Gastroesophageal sphincter (tissue), 4 donors: ENCODE data around the gene CSPG4. TPM values are rescaled to one million over a fixed set of nuclear protein-coding genes. Genes with fewer than 3 reads are reported as not detected.
"Not testable (repeated sequence)": the region's sequence is repeated elsewhere in the genome, so short reads cannot be mapped to it uniquely, and the experiment has no call there.

Experiments
- ATAC-seq: fragments of 150-250 bp; one replicate; pipeline ENCODE4 v1.9.1; 2016; ENCODE audit warnings: mild to moderate bottlenecking, moderate library complexity
- H3K27ac ChIP-seq, 4 donors: fragments of 200-600 bp; sonication (generic) in 3 of 4; 1 replicate in 3 of 4; 2 replicates in 1 of 4; pipeline ENCODE4 v1.5.1; 2016 to 2019
- H3K27me3 ChIP-seq: fragments of 200-600 bp; sonication (generic); one replicate; pipeline ENCODE4 v1.5.1; 2019
- H3K36me3 ChIP-seq, 2 donors: fragments of 200-600 bp; sonication (generic); one replicate each; pipeline ENCODE4 v1.5.1; 2019; ENCODE audit warnings: control low read depth in 1 of 2
- H3K4me1 ChIP-seq, 3 donors: fragments of 200-600 bp; sonication (generic); 1 replicate in 2 of 3; 2 replicates in 1 of 3; pipeline ENCODE4 v1.5.1; 2016 to 2019; ENCODE audit warnings: control low read depth in 2 of 3
- H3K4me3 ChIP-seq, 2 donors: fragments of 200-600 bp; sonication (generic); one replicate each; pipeline ENCODE4 v1.5.1; 2019; ENCODE audit warnings: mild to moderate bottlenecking in 1 of 2, moderate library complexity in 1 of 2
- H3K9me3 ChIP-seq, 3 donors: fragments of 200-600 bp; sonication (generic); one replicate each; pipeline ENCODE4 v1.5.1; 2017 to 2019; ENCODE audit warnings: control low read depth in 2 of 3
- EP300 ChIP-seq: sonication (generic); formaldehyde crosslinking; IDR thresholded peaks from one replicate; pipeline ENCODE4 v1.6.1; 2017; ENCODE audit warnings: antibody characterized with exemption, mild to moderate bottlenecking
- POLR2A ChIP-seq, 2 donors: fragments of 450-650 bp; IDR thresholded peaks; one replicate each; pipeline ENCODE4 v1.6.1; 2017; ENCODE audit warnings: antibody characterized with exemption in 2 of 2, mild to moderate bottlenecking in 2 of 2, moderate library complexity in 1 of 2
- POLR2AphosphoS5 ChIP-seq: sonication (generic); formaldehyde crosslinking; IDR thresholded peaks from one replicate; pipeline ENCODE4 v1.6.1; 2017; ENCODE audit warnings: antibody characterized with exemption
- WGBS, 2 donors: methylation state at CpG; one replicate each; pipeline ENCODE4 v1.1.5; 2018; ENCODE audit warnings: low coverage in 1 of 2; 5-methylcytosine and 5-hydroxymethylcytosine counted together
- total RNA-seq, 4 donors: library from RNA; depleted of rRNA; stranded (reverse); fragments of >200 nt; gene quantifications; one replicate each; pipeline ENCODE4 v1.1.0, GENCODE V29; 2016
- TF ChIP-seq, protein P1 (sequence below), 4 experiments: fragments of 200-600 bp in 2 of 4; fragments of 450-650 bp in 2 of 4; sonication (generic) in 1 of 4; IDR thresholded peaks; one replicate each; pipeline ENCODE4 v1.5.1; 2017 to 2019; ENCODE audit warnings: antibody characterized with exemption in 4 of 4, mild to moderate bottlenecking in 2 of 4, moderate library complexity in 2 of 4

Gene CSPG4
- total RNA-seq, 4 donors from 2014 or later: 98.7 to 396 (median 151) TPM

DNA sequence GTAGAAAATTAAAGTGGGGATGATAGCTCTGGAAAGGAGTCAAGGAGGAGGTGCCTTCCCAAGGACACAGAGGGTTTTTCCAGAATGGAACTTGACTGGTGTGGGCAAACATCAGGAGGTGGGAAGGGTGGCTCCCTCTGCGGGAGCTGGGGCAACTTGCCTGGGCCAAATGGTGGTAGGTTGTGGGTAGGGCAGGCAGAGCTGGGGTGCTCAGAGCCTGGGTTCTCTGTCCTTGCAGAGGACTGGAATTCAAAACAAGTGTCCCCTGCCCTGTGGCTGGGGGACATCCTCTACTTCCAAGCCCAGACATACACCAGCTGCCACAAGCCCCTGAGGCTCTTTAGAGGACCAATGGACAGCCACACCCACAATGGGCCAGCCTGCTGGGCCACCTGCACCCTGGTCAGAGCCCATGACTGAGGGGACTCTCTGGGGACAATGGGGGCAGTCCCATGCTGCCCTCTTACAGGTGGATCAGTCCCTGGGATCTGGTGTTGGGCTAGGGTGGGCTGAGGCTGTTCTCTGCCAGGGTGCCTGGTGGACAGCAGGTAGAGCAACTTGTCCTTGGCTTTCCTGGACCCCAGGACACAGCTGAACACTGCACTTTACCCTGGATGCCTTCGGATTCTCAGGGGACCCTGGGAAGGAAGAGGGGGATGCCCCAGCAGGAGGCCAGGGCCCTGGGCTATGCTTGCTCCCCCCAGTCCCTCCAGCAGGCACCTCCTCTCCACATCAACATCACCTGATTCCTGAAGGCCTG, 38.6 kb upstream of the CSPG4 start:
- WGBS, 2 donors: no CpG with 5 or more reads among the region's 2 CpGs
- Histone ChIP-seq H3K27ac (no peak overlapping the region), H3K9me3 (no peaks in the 10 kb centered on the region), H3K27me3 (no peaks in the 10 kb centered on the region), H3K36me3 (no peaks in the 10 kb centered on the region), H3K4me1 (no peaks in the 10 kb centered on the region), H3K4me3 (no peak overlapping the region)
- ATAC-seq: no peak
- TF ChIP-seq, protein P1, sequence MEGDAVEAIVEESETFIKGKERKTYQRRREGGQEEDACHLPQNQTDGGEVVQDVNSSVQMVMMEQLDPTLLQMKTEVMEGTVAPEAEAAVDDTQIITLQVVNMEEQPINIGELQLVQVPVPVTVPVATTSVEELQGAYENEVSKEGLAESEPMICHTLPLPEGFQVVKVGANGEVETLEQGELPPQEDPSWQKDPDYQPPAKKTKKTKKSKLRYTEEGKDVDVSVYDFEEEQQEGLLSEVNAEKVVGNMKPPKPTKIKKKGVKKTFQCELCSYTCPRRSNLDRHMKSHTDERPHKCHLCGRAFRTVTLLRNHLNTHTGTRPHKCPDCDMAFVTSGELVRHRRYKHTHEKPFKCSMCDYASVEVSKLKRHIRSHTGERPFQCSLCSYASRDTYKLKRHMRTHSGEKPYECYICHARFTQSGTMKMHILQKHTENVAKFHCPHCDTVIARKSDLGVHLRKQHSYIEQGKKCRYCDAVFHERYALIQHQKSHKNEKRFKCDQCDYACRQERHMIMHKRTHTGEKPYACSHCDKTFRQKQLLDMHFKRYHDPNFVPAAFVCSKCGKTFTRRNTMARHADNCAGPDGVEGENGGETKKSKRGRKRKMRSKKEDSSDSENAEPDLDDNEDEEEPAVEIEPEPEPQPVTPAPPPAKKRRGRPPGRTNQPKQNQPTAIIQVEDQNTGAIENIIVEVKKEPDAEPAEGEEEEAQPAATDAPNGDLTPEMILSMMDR (IDR thresholded peaks at IDR 0.05): no peak
- TF ChIP-seq POLR2AphosphoS5 (no peak), EP300 (no peak), POLR2A (IDR thresholded peaks at IDR 0.05) (no peak)

DNA sequence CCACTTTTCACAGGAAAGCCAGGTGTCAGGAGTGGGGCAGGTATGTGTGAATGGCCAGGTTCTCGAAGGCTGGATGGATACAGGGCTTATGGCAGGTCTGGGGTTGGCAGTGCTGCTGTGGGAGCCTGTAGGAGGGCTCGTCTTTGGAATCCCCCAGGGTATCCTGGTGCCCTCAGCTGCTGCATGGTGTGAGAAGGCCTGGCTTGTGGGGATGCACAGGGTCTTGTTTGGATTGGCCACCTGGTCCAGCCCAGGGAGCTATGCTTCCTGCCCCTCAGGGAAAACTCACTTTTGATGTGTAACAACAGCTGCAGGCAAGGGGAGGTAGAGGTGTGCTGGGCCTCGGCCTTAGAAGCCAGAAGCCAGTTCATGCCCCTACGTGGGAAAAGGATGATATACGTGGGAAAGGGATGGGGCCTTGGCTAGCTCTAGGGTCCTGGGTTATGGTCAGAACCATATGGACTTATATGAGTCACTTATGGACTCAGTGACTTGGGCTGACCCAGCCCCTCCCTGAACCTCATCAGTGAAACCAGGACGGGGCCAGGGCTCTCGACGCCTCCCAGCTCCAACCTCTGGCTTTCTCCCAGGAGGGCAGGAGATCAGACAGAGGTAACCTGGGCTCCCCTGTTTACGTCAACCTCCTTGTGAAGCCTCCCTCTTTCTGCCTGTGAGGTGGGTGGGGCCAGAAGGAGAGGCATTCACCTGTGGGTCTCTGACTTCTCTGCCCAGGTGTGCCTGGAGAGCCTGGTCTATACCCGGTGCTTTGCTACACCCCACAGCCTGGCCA, 37.8 kb upstream of the CSPG4 start:
- H3K9me3 ChIP-seq: no peaks in the 10 kb centered on the region
- WGBS, 2 donors: 80 to 88% methylated on average over 2 to 6 of the region's 10 CpGs
- H3K4me3 ChIP-seq: no peak overlapping the region
- H3K27me3 ChIP-seq: no peaks in the 10 kb centered on the region
- H3K4me1 ChIP-seq: no peaks in the 10 kb centered on the region
- no peaks in the 10 kb centered on the region for H3K36me3 ChIP-seq
- TF ChIP-seq POLR2A (IDR thresholded peaks at IDR 0.05) (no peak), EP300 (no peak), POLR2AphosphoS5 (no peak)
- TF ChIP-seq, protein P1 (IDR thresholded peaks at IDR 0.05): no peak
- ATAC-seq: no peak
- no peak overlapping the region for H3K27ac ChIP-seq

DNA sequence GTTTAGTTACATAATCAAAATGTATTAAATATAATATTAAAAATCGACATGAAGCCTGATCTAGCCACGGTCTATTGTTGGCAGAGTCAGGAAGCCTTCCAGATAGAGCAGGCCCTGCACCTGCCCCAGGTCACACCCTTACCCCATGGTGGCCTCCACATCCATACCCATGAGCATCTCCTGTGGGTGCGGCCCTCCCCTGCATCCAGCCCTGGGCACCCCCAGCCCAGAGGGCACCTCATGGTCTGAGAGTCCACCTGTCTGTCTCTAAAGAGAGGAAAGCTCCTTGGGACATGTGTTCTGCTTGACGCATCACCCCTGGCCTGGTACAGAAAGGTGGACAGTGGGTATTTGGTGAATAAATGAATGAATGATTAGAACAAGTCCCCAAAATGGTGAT, 37.2 kb upstream of the CSPG4 start:
- H3K4me3 ChIP-seq: no peak overlapping the region
- WGBS, 2 donors: 90% methylated on average over 2 of the region's 4 CpGs; no CpG with 5 or more reads in 1 of the 2 donors
- no peak overlapping the region for H3K27ac ChIP-seq
- H3K4me1 ChIP-seq: no peaks in the 10 kb centered on the region
- no peak for ATAC-seq
- no peaks in the 10 kb centered on the region for H3K9me3 ChIP-seq
- no peaks in the 10 kb centered on the region for H3K27me3 ChIP-seq
- TF ChIP-seq EP300 (no peak), POLR2A (IDR thresholded peaks at IDR 0.05) (no peak), POLR2AphosphoS5 (no peak)
- TF ChIP-seq, protein P1 (IDR thresholded peaks at IDR 0.05): no peak
- no peaks in the 10 kb centered on the region for H3K36me3 ChIP-seq

DNA sequence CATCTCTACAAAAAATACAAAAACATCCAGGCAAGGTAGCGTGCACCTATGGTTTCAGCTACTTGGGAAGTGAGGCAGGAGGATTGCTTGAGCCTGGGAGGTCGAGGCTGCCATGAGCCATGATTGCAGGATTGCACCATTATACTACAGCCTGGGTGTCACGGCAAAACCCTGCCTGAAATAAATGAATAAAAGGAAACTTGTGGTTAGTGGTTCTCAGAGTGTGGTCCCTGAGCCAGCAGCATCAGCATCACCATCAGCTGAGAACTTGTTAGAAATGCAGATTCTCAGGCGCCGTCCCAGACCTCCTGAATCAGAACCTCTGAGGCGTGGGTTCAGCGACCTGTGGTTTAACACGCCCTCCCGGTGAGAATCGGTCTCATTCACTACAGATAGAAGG, 36.2 kb upstream of the CSPG4 start:
- not testable (repeated sequence) for H3K27ac ChIP-seq, H3K27me3 ChIP-seq, ATAC-seq, H3K36me3 ChIP-seq, H3K4me1 ChIP-seq, H3K9me3 ChIP-seq, H3K4me3 ChIP-seq
- 71 to 73% methylated on average over 2 to 4 of the region's 10 CpGs for WGBS, 2 donors

DNA sequence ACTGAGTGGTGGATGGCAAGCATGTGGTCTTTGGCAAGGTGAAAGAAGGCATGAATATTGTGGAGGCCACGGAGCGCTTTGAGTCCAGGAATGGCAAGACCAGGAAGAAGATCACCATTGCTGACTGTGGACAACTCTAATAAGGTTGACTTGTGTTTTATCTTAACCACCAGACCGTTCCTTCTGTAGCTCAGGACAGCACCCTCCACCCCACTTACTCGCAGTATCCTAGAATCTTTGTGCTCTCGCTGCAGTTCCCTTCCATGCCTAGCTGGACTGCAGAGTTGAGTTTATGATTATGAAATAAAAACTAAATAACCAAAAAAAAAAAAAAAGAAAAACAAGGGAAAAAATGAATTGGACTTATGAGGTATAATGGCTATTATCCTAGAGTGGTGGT, 34.5 kb upstream of the CSPG4 start:
- H3K9me3 ChIP-seq, H3K27ac ChIP-seq, H3K4me1 ChIP-seq, H3K27me3 ChIP-seq, ATAC-seq, H3K4me3 ChIP-seq, H3K36me3 ChIP-seq: not testable (repeated sequence)
- WGBS, 2 donors: 82% methylated on average over 5 of the region's 5 CpGs; no CpG with 5 or more reads in 1 of the 2 donors

DNA sequence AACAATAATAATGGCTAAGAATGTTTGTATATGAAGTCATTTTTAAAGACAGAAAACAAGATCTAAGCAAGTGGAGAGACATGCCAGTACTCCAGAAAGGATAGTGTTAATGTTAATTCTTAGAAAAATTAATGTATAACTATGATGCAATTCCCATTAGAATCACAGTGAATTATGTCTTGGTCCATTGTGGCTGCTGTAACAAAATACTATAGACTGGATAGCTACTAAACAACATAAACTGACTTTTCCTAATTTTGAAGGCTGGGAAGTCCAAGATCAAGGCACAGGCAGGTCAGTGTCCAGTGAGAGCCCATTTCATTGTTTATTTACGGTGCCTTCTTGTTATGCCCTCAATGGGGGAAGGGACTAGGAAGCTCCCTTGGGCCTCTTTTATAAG, 32.7 kb upstream of the CSPG4 start:
- H3K4me1 ChIP-seq: no peaks in the 10 kb centered on the region
- H3K27ac ChIP-seq: no peak overlapping the region
- TF ChIP-seq, protein P1 (IDR thresholded peaks at IDR 0.05): no peak
- no peak for TF ChIP-seq POLR2AphosphoS5
- TF ChIP-seq EP300: no peak
- H3K36me3 ChIP-seq: no peaks in the 10 kb centered on the region
- no peaks in the 10 kb centered on the region for H3K27me3 ChIP-seq
- no peaks in the 10 kb centered on the region for H3K9me3 ChIP-seq
- WGBS, 2 donors: 50% methylated on average over 1 of the region's 1 CpG; no CpG with 5 or more reads in 1 of the 2 donors
- ATAC-seq: no peak
- H3K4me3 ChIP-seq: no peak overlapping the region

DNA sequence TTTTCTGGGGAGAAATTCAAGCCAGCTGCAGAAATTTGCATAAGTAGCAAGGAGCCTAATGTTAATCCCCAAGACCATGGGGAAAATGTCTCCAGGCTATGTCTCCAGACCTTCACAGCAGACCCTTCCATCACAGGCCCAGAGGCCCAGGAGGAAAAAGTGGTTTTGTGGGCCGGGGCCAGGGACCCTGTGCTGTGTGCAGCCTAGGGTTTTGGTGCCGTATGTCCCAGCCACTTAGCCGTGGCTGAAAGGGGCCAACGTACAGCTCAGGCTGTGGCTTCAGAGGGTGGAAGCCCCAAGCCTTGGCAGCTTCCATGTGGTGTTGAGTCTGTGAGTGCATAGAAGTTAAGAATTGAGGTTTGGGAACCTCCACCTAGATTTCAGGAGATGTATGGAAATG, 29.7 kb upstream of the CSPG4 start:
- ATAC-seq, H3K9me3 ChIP-seq, H3K27ac ChIP-seq, H3K27me3 ChIP-seq, H3K36me3 ChIP-seq, H3K4me3 ChIP-seq: not testable (repeated sequence)
- peaks cover 0 to 17% (median 0%) of the 10 kb centered on the region in 3 donors for H3K4me1 ChIP-seq
- WGBS, 2 donors: 83 to 100% methylated on average over 1 of the region's 4 CpGs
